ENCODE measurements around the gene TPPP. TPM values are rescaled to one million over a fixed set of nuclear protein-coding genes. Genes with fewer than 3 reads are reported as not detected.

Gene TPPP
- total RNA-seq, 1 donor from 2014 or later, result not detected

DNA sequence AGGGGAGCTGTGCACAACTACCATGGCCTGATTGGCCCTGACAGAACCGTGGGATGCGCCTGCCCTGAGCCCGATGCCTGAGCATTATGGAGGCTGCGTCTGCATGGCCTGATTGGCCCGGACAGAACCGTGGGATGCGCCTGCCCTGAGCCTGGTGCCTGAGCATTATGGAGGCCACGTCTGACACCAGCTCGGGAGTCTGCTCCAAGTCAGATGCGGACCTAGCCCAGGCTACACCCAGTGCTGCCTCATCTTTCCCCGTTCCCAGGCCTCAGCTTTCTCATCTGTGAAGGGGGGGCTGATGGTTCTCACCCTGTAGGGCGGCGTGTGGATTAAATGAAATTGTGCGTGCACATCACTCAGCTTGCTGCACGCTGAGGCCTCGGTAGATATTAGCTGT is 73.7 kb downstream of the TPPP start:
- Mint-ChIP-seq H3K36me3 (ENCODE audit: low read depth) (peaks cover 30% of the 10 kb centered on the region), H3K27me3 (no peaks in the 10 kb centered on the region), H3K4me1 (peaks cover 14% of the 10 kb centered on the region), H3K9me3 (no peaks in the 10 kb centered on the region), H3K4me3 (no peak overlapping the region), H3K27ac (no peak overlapping the region)
- no peak for DNase-seq
- intact Hi-C loops (cut with micrococcal nuclease), result no loop called here

GRCh38 chr5:618450-618849 is 74.7 kb downstream of the TPPP start:
- Mint-ChIP-seq H3K4me1 (peaks cover 20% of the 10 kb centered on the region), H3K9me3 (no peaks in the 10 kb centered on the region), H3K4me3 (no peak overlapping the region), H3K27me3 (no peaks in the 10 kb centered on the region), H3K36me3 (ENCODE audit: low read depth) (peaks cover 33% of the 10 kb centered on the region), H3K27ac (no peak overlapping the region)
- DNase-seq, result no peak
- intact Hi-C loops (cut with micrococcal nuclease), result no loop called here

DNA sequence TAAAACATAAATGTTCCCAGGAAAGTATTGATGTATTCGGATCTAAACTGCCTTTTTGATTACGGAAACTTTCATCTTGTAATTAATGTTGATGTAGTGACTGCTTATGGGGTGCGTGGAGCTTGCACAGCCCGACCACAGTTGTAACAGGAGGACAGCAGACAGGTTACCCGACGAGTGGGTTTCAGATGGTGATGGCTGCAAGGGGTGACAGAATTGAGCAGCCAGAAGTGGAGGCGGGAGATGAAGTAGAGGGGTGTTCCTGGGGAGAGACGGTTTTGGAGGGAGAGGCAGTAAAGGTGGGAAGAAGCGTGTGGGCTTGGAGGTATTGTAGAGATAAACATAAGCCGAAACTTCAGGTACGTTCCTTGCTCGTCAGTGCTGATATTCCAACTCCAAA is 75.3 kb downstream of the TPPP start:
- no peak overlapping the region for H3K27ac Mint-ChIP-seq
- intact Hi-C loops (cut with micrococcal nuclease), result no loop called here
- no peaks in the 10 kb centered on the region for H3K9me3 Mint-ChIP-seq
- H3K36me3 Mint-ChIP-seq (ENCODE audit: low read depth), result peaks cover 36% of the 10 kb centered on the region
- no peak overlapping the region for H3K4me3 Mint-ChIP-seq
- no peaks in the 10 kb centered on the region for H3K27me3 Mint-ChIP-seq
- DNase-seq, result no peak
- H3K4me1 Mint-ChIP-seq, result peaks cover 22% of the 10 kb centered on the region

DNA sequence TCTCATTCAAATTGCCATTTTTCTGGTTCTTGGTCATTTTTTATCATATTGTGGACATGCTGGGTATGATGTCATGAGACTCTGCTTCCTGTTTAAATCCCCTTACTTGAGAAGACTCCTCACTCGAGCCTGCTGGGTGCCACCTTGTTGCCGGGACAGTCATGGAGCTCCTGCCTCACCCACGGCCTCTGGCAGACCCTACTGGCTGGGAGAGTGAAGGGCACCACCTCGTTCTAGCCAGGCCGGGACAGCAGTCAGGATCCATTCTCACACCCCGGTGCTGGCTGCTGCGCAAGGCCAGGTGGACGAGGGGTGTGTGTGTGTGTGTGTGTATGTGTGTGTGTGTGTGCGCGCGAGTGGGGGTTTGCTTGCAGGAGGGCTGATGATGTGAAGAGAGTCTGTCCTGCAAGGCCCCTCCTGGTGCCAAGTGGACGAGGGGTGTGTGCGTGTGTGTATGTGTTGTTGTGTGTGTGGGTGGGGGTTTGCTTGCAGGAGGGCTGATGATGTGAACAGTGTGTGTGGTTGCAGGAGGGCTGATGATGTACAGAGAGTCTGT is 76.6 kb downstream of the TPPP start:
- DNase-seq, result no peak
- H3K9me3 Mint-ChIP-seq, result no peaks in the 10 kb centered on the region
- H3K27ac Mint-ChIP-seq, result no peak overlapping the region
- peaks cover 37% of the 10 kb centered on the region for H3K36me3 Mint-ChIP-seq (ENCODE audit: low read depth)
- peaks cover 26% of the 10 kb centered on the region for H3K4me1 Mint-ChIP-seq
- H3K27me3 Mint-ChIP-seq, result no peaks in the 10 kb centered on the region
- intact Hi-C loops (cut with micrococcal nuclease), result no loop called here
- no peak overlapping the region for H3K4me3 Mint-ChIP-seq

GRCh38 chr5:612498-613424 is 80.4 kb downstream of the TPPP start:
- peak; percentile 64 for DNase-seq
- Mint-ChIP-seq H3K4me3 (peak overlapping the region; percentile 87), H3K27ac (peak overlapping the region; percentile 88), H3K4me1 (peaks cover 43% of the 10 kb centered on the region), H3K27me3 (peaks cover 2% of the 10 kb centered on the region), H3K9me3 (no peaks in the 10 kb centered on the region), H3K36me3 (ENCODE audit: low read depth) (peaks cover 23% of the 10 kb centered on the region)
- intact Hi-C loops (cut with micrococcal nuclease), result loop anchor here (2.0 to 5.0 kb wide), 5 partner anchors 80 to 340 kb away; partner anchors contain the start of genes PDCD6 and TPPP

DNA sequence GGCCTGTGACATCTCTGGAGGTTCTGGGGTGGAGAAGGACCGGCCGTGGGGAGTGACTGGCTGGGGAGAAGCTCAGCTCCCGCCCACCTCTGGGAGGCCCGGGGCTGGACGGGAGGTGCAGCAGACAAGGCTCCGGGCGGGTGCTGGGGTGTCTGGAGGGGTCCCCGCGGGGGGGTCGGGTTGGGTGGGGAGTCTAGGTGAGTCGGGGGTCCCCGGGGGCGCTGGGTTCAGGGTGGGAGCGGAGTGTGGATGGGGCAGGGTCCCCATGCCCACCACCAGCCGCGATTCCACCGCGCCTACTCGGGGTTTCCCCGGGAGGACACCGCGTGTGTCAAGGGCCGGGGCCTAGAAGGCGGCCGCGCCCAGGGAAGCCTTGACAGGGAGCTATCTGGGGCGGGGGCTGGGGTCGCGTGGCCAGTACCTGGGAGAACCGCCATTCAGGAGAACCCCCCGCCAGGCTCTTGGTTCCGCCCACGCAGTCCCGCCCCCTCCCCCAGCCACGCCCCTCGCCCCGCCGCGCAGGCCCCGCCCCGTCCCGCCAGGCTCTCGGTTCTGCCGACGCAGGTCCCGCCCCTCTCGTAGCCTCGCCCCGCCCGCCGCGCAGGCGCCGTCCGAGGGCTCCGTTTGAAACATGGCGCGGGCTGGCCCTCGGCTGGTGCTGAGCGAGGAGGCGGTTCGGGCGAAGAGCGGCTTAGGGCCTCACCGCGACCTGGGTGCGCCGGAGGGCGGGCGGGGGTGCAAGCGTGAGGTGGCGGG is 81.2 kb downstream of the TPPP start, which contains the start of gene CEP72:
CEP72 (plus strand) TSS at position 610 of the 756 bp plus-strand sequence; CDS start at position 632, 22 bp downstream.
- no peaks in the 10 kb centered on the region for H3K9me3 Mint-ChIP-seq
- H3K4me1 Mint-ChIP-seq, result peaks cover 48% of the 10 kb centered on the region
- H3K36me3 Mint-ChIP-seq (ENCODE audit: low read depth), result peaks cover 23% of the 10 kb centered on the region
- intact Hi-C loops (cut with micrococcal nuclease), result loop anchor here (2.0 to 5.0 kb wide), 5 partner anchors 80 to 340 kb away; partner anchors contain the start of genes PDCD6 and TPPP
- H3K4me3 Mint-ChIP-seq, result peak within 1 kb of the TSS; percentile 87
- H3K27me3 Mint-ChIP-seq, result peaks cover 4% of the 10 kb centered on the region
- peak within 1 kb of the TSS; percentile 88 for H3K27ac Mint-ChIP-seq
- peak; percentile 97 for DNase-seq

GRCh38 chr5:610744-611730 is 82.1 kb downstream of the TPPP start:
- DNase-seq, result peak; percentile 60
- peaks cover 16% of the 10 kb centered on the region for H3K36me3 Mint-ChIP-seq (ENCODE audit: low read depth)
- H3K27me3 Mint-ChIP-seq, result peaks cover 4% of the 10 kb centered on the region
- H3K4me3 Mint-ChIP-seq, result peak overlapping the region; percentile 87
- no peaks in the 10 kb centered on the region for H3K9me3 Mint-ChIP-seq
- intact Hi-C loops (cut with micrococcal nuclease), result loop anchor here (5.0 kb wide), 3 partner anchors 81 to 339 kb away; partner anchors contain the start of genes PDCD6 and TPPP
- peak overlapping the region; percentile 73 for H3K27ac Mint-ChIP-seq
- H3K4me1 Mint-ChIP-seq, result peaks cover 42% of the 10 kb centered on the region

- peaks cover 12% of the 10 kb centered on the region for H3K36me3 Mint-ChIP-seq (ENCODE audit: low read depth)
- DNase-seq, result no peak
- H3K9me3 Mint-ChIP-seq, result no peaks in the 10 kb centered on the region
- H3K27me3 Mint-ChIP-seq, result peaks cover 6% of the 10 kb centered on the region
- H3K27ac Mint-ChIP-seq, result peak overlapping the region; percentile 26
- peaks cover 38% of the 10 kb centered on the region for H3K4me1 Mint-ChIP-seq
- H3K4me3 Mint-ChIP-seq, result peak overlapping the region; percentile 87
- intact Hi-C loops (cut with micrococcal nuclease), result loop anchor here (5.0 kb wide), 3 partner anchors 82 to 338 kb away; partner anchors contain the start of genes PDCD6 and TPPP
Measured at GRCh38 chr5:610011-610743, 83.0 kb downstream of the TPPP start.

Other genes with a start within 250 kb of the TPPP start
- 3.0 and 3.3 TPM in 2 replicates for gene SLC9A3, start 168.9 kb downstream of the TPPP start, total RNA-seq
- 33.2 and 36.0 TPM in 2 replicates for gene CEP72, start 81.0 kb downstream of the TPPP start, total RNA-seq
- not detected in 2 replicates for gene ZDHHC11B, start 91.4 kb upstream of the TPPP start, total RNA-seq
- gene ZDHHC11, start 157.6 kb upstream of the TPPP start, total RNA-seq, result 13.6 and 14.3 TPM in 2 replicates
- gene BRD9, start 199.4 kb upstream of the TPPP start, total RNA-seq, result 80.6 and 82.0 TPM in 2 replicates
- gene TRIP13, start 199.5 kb upstream of the TPPP start, total RNA-seq, result 47.5 and 52.6 TPM in 2 replicates